Activated CD4-positive, alpha-beta T cell treated with anti-CD3 and anti-CD28 coated beads, Interleukin-2, amount 50 U/mL, for 1 hour (primary cell): ENCODE measurements around the gene NRXN2.

Experiments used
- DNase-seq: peaks from one replicate; pipeline ENCODE4 v3.0.0-alpha.2; 2020

NRXN2 gene

GRCh38 chr11:64723117-64723906, at the start of gene NRXN2:
NRXN2 (minus strand) TSS chr11:64723197; CDS start chr11:64713699, 9,498 bp downstream.
- peak; percentile 81 for DNase-seq

DNA sequence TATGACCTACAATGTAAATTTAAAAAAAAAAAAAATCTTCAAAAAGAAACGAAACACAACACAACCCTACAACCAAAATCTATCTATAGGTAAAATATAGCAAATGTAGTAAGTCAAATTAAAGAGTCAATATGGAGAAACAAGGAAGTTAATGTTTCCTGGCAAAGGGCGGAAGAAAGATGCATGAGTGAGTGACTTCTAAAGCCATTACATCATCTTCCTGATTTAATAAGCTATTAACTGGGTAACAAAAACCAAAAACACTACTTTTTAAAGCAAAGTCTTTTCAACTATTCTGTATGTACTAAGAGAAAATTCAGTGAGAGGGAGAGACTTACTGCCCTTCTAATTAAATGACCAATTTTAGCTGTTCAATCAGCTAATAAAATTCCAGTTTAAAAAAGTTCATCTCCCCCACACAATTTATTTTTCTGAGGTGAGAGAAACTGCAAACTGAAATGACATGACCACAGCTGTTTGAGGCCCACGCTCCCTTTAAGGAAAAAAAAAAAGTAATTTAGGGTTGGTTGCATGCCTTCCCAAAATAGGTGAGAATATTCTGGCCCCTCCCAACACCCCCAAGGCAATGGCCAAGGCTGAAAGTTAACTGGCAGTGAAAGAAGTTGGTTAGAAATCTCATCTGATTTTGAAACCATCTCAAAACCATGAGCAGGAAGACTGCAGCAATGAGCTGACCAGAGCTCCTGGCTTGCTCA, 49.5 kb upstream of the NRXN2 start:
- no peak for DNase-seq

DNA sequence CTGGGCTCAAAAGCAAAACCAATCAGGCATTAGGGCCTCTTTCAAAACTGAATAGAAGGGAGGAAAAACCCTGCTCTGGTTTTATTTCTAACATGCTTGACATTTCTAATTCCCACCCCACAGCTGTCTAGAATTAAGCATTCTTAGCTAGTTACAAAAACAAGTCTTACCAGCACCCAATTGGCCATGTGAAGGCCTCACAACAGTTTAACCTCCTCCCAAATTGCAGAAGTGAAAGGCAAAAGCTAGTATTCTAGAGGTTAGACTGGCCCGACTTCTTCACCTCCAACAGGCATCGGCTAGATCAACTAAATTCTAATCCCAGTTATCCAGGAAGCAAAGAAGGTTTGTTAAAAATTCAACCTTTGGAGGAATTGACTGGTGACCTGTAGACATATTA, 48.9 kb upstream of the NRXN2 start:
- no peak for DNase-seq

DNA sequence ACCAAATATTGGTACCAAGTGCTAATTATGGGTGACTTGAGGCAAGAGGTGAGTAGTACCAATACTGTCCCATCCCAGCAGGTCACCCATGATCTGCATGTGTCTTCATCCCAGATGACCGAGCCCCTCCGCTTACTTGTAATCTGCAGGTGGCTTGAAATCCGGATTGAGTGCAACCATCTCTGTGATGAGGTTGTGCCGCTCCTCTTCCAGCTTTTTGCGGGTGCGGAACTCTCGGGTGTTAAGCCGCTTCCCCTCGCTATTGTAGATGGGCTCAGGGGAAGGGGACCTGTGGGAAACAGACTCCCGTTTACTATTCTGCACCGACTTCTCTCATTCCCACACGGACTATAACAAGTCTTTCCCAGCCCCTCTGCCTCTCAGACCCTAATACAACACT, 47.1 kb upstream of the NRXN2 start:
- no peak for DNase-seq

DNA sequence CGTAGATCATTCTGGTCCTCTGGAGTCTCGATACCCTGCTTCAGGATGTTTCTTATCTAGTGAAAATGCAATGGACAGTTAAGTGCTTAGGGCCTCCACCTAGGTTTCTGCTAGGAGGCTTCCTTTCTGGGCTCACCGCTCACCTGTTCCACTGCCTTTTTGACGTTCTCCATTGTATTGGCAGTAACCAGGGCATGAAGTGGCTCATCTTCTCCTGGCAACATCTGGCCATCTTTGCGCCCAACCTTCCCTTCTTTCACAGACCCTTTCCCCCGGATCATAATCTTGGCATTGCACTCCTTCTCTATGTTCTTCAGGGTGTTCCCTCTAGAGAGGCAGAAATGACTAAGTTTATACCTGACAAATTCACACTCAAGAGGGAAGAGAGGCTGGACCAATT, 46.3 kb upstream of the NRXN2 start:
- DNase-seq, result no peak

- no peak for DNase-seq
Measured at GRCh38 chr11:64768300-64768694, 45.3 kb upstream of the NRXN2 start.

DNA sequence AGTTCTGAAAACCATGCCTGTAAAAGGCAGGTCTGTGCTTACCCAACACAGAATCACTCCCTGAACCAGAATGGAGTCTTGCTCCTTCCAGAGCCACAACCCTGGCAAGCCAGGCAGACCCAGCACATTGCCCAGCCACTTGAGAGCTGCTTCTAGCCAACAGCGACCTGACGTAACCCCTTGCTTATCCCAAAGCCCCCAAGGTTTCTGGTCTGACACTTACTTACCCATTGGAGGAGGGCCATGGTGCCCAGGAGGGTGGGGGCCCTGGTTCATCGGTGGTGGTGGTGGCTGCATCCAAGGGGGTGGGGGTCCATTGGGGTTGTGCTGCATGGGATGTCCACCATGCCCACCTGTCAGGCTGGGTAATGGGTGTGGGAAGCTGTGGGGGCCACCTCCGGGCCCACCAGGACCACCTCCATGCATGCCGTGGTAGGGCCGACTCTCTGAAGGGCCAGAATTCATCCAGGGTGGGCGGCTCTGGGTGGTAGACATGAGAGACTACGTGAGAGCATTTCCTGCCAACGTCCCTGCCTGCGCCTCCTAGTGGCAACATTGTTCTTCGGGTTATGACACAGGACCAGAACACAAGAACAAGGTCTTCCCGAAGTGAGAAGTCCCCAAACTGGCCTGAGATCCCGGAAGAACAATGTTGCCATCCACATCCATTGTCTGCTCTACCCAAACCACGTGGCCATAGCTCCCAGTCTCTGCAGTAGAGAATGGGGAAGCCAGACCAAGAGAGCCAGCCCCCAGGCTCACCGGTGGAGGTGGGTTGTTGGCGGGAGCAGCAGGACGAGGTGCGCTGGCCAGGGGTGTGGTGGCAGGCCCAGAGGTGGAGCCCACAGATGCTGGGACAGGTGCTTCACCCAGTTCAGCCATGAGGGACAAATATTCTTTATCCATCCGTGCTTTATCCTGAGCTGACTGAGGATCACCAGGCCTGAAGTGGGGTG, 44.6 kb upstream of the NRXN2 start:
- peak; percentile 83 for DNase-seq

GRCh38 chr11:64766881-64767280, 43.9 kb upstream of the NRXN2 start:
- no peak for DNase-seq

DNA sequence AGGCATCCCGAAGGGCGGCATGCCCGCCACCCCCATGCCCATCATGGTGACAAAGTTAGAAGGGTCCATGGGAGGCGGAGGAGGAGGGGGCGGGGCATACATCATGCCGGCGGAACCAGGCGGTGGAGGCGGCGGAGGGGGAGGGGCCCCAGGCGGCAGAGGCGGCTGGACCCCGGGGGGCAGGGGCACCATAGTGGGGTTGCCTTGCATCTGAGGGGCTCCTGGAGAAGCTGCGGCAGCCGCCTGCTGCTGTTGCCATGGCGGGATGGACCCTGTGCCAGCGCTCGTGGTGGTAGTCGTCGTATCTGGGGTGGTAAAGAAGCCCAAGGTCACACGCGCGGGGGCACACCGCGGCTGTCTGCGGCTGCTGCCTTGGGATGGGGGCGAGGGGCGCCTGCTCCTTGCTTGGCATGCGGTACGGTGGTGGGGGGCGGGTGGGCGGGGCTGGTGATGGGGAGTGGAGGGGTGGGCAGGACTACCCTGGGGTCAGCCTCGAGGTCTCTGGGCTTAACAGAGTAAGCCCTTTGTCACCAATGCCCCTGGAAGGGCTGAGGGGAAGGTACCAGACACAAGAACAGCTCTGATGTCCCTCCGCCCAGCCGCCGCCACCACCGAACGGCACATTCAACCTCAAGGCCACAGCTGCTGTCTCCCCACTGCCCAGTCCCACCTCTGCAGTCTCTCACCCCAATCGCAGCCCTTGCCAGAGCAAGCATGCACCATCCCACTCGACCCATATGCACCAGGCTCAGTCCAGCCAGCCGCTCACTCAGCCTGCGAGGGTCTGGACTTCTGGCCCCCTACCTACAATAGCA, 43.1 kb upstream of the NRXN2 start:
- no peak for DNase-seq

DNA sequence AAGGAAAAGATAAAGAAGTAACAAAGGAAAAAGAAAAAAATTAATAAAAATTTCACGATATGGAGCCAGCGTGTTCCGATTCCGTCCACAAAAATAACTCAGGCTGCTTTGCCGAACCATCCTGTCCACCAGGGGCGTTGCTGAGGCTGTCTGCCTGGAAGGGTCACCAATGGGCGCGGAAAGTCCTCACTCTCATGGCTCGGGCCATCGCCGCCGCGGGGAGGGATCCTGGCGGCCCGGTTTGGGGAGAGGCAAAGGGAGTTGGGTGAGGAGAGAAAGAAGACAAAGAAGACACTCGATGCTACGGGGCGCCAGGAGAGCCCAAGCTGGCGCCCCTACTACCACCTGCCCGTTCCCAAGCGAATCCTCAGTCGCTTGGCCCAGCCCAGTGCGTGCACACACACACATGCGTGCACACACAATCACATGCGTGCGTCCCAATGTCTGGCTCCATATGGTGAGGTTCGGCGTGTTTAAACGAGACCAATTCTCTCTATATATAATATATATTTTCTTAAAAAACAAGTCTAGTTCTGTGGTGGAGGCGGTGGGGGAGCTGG, 42.4 kb upstream of the NRXN2 start:
- no peak for DNase-seq

GRCh38 chr11:64764753-64765152, 41.8 kb upstream of the NRXN2 start:
- DNase-seq, result no peak

DNA sequence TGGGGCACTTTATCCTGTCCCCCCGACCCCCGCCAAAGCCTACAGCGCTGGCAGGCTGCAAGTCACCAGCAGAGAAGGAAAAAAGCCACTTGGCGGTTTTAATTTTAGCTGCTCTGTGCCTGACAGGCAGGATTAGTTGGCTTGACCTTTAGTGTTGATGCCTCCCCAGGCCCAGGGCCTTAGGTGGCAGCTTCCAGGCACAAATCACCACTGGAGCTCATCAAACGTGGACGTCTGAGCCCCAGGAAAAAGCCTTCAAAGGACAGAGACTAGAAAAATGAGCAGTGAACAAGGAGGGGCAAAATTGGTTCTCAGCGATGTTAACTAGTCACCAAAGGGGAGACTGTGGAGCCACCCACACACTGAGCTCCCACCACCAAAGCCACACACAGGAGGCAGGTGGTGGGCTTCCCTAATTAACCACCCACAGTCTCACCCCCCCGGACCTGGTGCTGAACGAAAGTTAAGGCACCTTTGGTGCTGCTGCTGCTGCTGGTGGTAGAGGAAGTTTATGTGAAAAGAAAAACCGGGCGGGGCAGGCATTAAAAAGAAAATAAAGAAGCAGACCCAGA, 41.1 kb upstream of the NRXN2 start:
- peak; percentile 47 for DNase-seq

- no peak for DNase-seq
Measured at GRCh38 chr11:64763526-64764039, 40.6 kb upstream of the NRXN2 start.

GRCh38 chr11:64762674-64763525, 39.9 kb upstream of the NRXN2 start:
- DNase-seq, result no peak

DNA sequence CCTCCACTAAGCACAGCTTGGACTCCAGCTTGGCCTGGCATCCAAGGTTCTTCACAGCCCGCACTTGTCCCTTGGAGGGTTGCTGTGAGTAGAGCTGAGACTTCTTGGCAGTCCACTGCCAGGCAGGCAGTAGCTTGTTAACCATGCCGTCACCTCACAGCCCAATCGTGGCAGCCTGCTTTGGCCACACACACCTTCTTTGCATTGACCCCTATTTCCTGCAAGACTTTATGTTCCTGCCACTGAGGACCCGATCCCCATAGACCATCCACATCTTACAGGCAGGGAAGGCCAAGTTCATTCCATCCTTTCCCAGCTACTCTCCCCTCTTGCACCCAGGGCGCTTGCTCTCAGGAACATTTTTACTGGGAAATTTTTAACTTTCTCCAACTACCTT, 39.3 kb upstream of the NRXN2 start:
- DNase-seq, result no peak

- DNase-seq, result no peak
Measured at GRCh38 chr11:64760759-64761420, 37.9 kb upstream of the NRXN2 start.

GRCh38 chr11:64759722-64760719, 37.0 kb upstream of the NRXN2 start, which contains the start of gene PYGM:
PYGM (minus strand) TSS chr11:64759974; CDS start chr11:64759898, 76 bp downstream.
- no peak for DNase-seq

DNA sequence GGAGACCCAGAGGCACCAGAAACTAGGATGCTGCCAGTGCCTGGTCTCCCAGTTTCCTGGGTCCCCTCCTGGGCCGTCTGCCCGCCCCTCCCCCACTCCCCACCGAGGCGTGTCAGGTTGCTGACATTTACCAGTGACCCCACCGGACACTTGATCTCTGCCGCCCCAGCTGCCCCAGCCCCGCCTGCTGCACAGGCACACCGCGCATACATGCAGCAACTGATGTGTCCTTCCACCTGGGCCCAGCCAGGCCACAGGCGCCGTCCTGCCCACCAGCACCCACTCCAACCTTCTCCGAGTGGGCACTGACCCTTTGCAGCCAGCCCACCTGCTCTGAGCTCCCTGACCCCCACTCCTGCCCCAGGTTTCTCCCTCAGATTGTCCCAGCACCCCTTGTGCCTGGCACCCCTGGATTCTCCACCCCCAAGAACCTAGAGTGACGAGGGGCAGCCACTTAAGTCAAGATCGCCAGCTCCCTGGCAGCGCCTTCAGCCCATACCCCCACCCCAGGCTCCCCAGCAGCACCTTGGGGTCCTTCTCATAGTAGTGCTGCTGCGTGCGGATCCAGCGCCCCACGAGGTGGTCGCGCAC, 36.2 kb upstream of the NRXN2 start:
- no peak for DNase-seq
